Activated CD4-positive, alpha-beta memory T cell treated with anti-CD3 and anti-CD28 coated beads, Interleukin-2, amount 10 ng/mL, durations not matched to agents 7 days and 5 days (primary cell): ENCODE results near the gene KIAA1958. TPM values are rescaled to one million over a fixed set of nuclear protein-coding genes. Genes with fewer than 3 reads are reported as not detected.

Experiments
- CTCF ChIA-PET: fragments of 350-600 bp; sonication (Branson Sonifier 250); formaldehyde crosslinking; loops from one replicate; lab custom pipeline; 2021; ENCODE audit warnings: antibody characterized with exemption, inconsistent platforms; lab: Charles Lee
- POLR2A ChIA-PET: fragments of 350-600 bp; sonication (Branson Sonifier 250); formaldehyde crosslinking; loops from one replicate; lab custom pipeline; 2021; ENCODE audit warnings: antibody characterized with exemption; lab: Charles Lee
- DNase-seq: peaks from one replicate; pipeline ENCODE4 v3.0.0-alpha.2; 2020
- H3K27ac Mint-ChIP-seq: one replicate; pipeline ENCODE4 v1.8.0; 2021; ENCODE audit warnings: mild to moderate bottlenecking, mixed read lengths
- H3K27me3 Mint-ChIP-seq: one replicate; pipeline ENCODE4 v1.8.0; 2021; ENCODE audit warnings: mixed read lengths
- H3K36me3 Mint-ChIP-seq: one replicate; pipeline ENCODE4 v1.8.0; 2021; ENCODE audit warnings: low read depth, mixed read lengths
- H3K4me1 Mint-ChIP-seq: one replicate; pipeline ENCODE4 v1.8.0; 2021; ENCODE audit warnings: mixed read lengths
- H3K4me3 Mint-ChIP-seq: one replicate; pipeline ENCODE4 v1.8.0; 2021; ENCODE audit warnings: mild to moderate bottlenecking, mixed read lengths
- H3K9me3 Mint-ChIP-seq: one replicate; pipeline ENCODE4 v1.8.0; 2021; ENCODE audit warnings: mixed read lengths
- total RNA-seq, 2 experiments: library from RNA; stranded (reverse); gene quantifications; one replicate each; pipeline ENCODE4 v1.2.3, GENCODE V29; 2021

Gene KIAA1958
- total RNA-seq, 2 experiments from 2014 or later, result 6.9 to 7.4 TPM

- peaks cover 4% of the 10 kb centered on the region for H3K4me1 Mint-ChIP-seq
- ChIA-PET POLR2A (no interaction called here), CTCF (no interaction called here)
- no peaks in the 10 kb centered on the region for H3K9me3 Mint-ChIP-seq
- no peak overlapping the region for H3K4me3 Mint-ChIP-seq
- no peaks in the 10 kb centered on the region for H3K27me3 Mint-ChIP-seq
- H3K27ac Mint-ChIP-seq, result no peak overlapping the region
- H3K36me3 Mint-ChIP-seq, result no peaks in the 10 kb centered on the region
- DNase-seq, result no peak
Measured at GRCh38 chr9:112554516-112554915, 67.9 kb downstream of the KIAA1958 start.

DNA sequence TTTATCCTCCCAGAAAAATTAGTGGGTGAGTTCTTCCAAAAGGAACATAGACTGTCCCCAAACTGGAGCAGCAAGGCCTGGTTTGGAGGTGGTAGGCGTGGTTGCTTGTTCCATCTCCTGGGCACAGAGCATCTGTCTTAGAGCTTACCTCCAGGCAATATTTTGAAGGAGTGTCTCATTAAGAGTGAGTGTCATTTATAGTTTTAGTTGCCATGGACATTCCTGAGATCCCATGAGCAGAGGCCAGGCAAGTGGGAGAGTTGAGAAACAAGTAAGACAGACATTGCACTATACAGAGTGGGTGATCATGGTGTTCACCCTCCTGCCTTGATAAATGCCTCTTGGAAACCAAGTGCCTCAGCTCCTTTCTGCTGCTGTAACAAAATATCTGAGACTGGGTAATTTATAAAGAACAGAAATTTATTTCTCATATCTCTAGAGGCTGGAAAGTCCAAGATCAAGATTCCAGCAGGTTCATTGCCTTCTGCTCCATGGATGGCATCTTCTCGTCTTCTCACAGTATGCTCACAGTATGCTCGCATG, 68.5 kb downstream of the KIAA1958 start:
- Mint-ChIP-seq H3K9me3 (no peaks in the 10 kb centered on the region), H3K27ac (no peak overlapping the region), H3K4me1 (peaks cover 4% of the 10 kb centered on the region), H3K4me3 (no peak overlapping the region), H3K36me3 (no peaks in the 10 kb centered on the region), H3K27me3 (no peaks in the 10 kb centered on the region)
- ChIA-PET POLR2A (no interaction called here), CTCF (no interaction called here)
- DNase-seq, result no peak

GRCh38 chr9:112555844-112556482, 69.3 kb downstream of the KIAA1958 start:
- Mint-ChIP-seq H3K27me3 (no peaks in the 10 kb centered on the region), H3K4me3 (no peak overlapping the region), H3K27ac (no peak overlapping the region), H3K9me3 (no peaks in the 10 kb centered on the region), H3K36me3 (no peaks in the 10 kb centered on the region), H3K4me1 (peaks cover 4% of the 10 kb centered on the region)
- ChIA-PET CTCF (no interaction called here), POLR2A (no interaction called here)
- no peak for DNase-seq

GRCh38 chr9:112556497-112557442, 70.1 kb downstream of the KIAA1958 start:
- no peaks in the 10 kb centered on the region for H3K9me3 Mint-ChIP-seq
- CTCF ChIA-PET, result no interaction called here
- DNase-seq, result no peak
- H3K27me3 Mint-ChIP-seq, result no peaks in the 10 kb centered on the region
- POLR2A ChIA-PET, result no interaction called here
- peaks cover 4% of the 10 kb centered on the region for H3K4me1 Mint-ChIP-seq
- H3K36me3 Mint-ChIP-seq, result no peaks in the 10 kb centered on the region
- no peak overlapping the region for H3K4me3 Mint-ChIP-seq
- H3K27ac Mint-ChIP-seq, result no peak overlapping the region

DNA sequence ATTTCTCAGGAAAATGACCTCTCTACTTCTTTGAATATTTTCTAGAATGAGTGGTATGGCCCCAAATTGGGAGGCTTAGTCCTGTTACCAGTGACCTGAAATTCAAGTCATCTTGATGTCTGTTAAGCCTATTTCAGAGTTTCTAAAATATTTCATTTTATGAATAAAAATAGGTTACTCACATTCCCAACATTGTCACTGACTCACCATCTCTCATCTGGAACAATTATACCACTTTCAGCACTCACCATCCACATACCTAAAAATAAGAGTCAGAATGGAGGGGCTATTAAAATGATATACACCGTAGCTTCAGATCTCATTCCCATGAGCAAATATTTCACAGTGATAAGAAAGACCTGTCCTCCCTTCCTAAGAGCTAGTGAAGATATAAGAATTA, 71.8 kb downstream of the KIAA1958 start:
- Mint-ChIP-seq H3K4me1 (peaks cover 4% of the 10 kb centered on the region), H3K27me3 (no peaks in the 10 kb centered on the region), H3K9me3 (no peaks in the 10 kb centered on the region), H3K27ac (no peak overlapping the region), H3K36me3 (no peaks in the 10 kb centered on the region), H3K4me3 (no peak overlapping the region)
- ChIA-PET CTCF (no interaction called here), POLR2A (no interaction called here)
- DNase-seq, result no peak

DNA sequence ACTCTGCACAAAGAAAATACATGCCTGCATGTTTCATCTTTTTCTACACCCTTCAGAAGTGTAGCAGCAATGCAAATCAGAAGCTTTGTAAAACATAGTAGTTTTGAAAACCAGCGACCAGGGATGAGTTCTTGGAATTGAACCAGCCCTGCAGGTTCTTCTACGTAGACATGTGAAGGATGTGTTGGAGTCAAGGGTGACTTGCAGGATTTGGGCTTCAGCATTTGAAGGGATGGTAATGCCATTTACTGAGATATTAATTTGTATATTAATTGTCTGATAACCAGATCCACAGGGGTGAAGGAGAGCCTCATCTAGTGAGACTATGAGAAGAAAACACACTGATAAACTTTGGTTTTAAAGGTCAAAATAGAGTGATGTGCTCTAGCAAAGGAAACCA, 72.4 kb downstream of the KIAA1958 start:
- H3K27me3 Mint-ChIP-seq, result no peaks in the 10 kb centered on the region
- no peak overlapping the region for H3K4me3 Mint-ChIP-seq
- H3K9me3 Mint-ChIP-seq, result no peaks in the 10 kb centered on the region
- no peak overlapping the region for H3K27ac Mint-ChIP-seq
- H3K36me3 Mint-ChIP-seq, result no peaks in the 10 kb centered on the region
- ChIA-PET POLR2A (no interaction called here), CTCF (no interaction called here)
- no peak for DNase-seq
- peaks cover 4% of the 10 kb centered on the region for H3K4me1 Mint-ChIP-seq

DNA sequence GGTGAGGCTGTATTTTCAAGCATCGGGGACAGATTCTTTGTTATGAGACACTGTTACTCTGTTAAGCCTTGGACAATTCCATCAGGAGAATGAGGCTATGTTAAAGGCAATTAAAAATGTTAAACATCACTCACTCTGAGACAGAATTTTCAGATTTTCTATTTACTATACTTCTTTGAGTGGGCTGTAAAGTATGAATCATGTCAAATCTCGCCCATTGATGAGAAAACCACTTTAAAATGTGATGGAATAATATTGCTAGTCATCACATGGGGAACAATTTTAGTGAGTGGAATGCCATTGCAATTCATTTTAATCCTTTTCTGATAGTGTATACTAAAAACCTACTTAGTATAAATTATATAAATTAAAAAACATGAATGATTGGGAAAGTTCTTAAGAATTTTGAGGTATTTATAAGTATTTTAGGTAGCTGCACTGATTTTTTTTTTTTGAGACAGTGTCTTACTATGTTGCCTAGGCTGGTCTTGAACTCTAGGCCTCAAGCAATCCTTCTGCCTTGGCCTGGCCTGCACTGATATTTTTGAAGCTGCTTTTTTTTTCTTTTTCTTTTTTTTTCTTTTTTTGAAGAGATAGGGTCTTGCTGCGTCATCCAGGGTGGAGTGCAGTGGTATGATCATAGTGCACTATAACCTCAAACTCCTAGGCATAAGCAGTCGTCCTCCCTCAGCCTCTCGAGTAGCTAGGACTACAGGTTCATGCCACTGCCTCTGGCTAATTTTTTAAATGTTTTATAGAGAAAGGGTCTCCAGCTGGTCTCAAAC, 73.2 kb downstream of the KIAA1958 start:
- no peak for DNase-seq
- ChIA-PET CTCF (no interaction called here), POLR2A (no interaction called here)
- H3K9me3 Mint-ChIP-seq, result no peaks in the 10 kb centered on the region
- H3K4me1 Mint-ChIP-seq, result peaks cover 4% of the 10 kb centered on the region
- no peak overlapping the region for H3K4me3 Mint-ChIP-seq
- no peak overlapping the region for H3K27ac Mint-ChIP-seq
- H3K36me3 Mint-ChIP-seq, result no peaks in the 10 kb centered on the region
- H3K27me3 Mint-ChIP-seq, result no peaks in the 10 kb centered on the region

GRCh38 chr9:112562235-112562958, 75.8 kb downstream of the KIAA1958 start:
- no peaks in the 10 kb centered on the region for H3K27me3 Mint-ChIP-seq
- no peaks in the 10 kb centered on the region for H3K9me3 Mint-ChIP-seq
- no peak overlapping the region for H3K27ac Mint-ChIP-seq
- no peaks in the 10 kb centered on the region for H3K36me3 Mint-ChIP-seq
- H3K4me3 Mint-ChIP-seq, result no peak overlapping the region
- CTCF ChIA-PET, result no interaction called here
- POLR2A ChIA-PET, result no interaction called here
- no peak for DNase-seq
- H3K4me1 Mint-ChIP-seq, result no peaks in the 10 kb centered on the region

DNA sequence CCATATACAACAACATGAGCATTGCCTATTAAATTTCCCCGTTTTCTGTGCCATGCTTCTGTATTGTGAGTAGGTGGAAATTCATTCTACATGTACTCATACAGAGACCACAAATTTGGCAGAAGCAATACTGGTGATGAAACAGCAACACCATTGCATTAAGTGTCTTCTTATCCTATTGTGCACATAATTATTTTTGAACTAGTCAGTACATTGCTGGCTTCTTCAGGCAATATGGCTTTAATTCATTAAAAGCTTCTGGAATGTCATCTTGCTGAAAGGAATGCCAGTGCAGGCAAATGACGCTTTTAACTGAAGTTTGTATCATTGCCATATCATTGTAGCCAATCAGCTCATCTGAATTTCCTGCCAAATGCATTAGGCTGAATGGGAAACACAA, 82.6 kb downstream of the KIAA1958 start:
- ChIA-PET POLR2A (no interaction called here), CTCF (no interaction called here)
- H3K4me3 Mint-ChIP-seq, result no peak overlapping the region
- H3K27ac Mint-ChIP-seq, result no peak overlapping the region
- H3K36me3 Mint-ChIP-seq, result no peaks in the 10 kb centered on the region
- no peaks in the 10 kb centered on the region for H3K27me3 Mint-ChIP-seq
- H3K4me1 Mint-ChIP-seq, result no peaks in the 10 kb centered on the region
- no peaks in the 10 kb centered on the region for H3K9me3 Mint-ChIP-seq
- DNase-seq, result no peak

- H3K4me3 Mint-ChIP-seq, result no peak overlapping the region
- H3K36me3 Mint-ChIP-seq, result no peaks in the 10 kb centered on the region
- DNase-seq, result no peak
- ChIA-PET CTCF (no interaction called here), POLR2A (no interaction called here)
- H3K4me1 Mint-ChIP-seq, result no peaks in the 10 kb centered on the region
- H3K27me3 Mint-ChIP-seq, result no peaks in the 10 kb centered on the region
- no peaks in the 10 kb centered on the region for H3K9me3 Mint-ChIP-seq
- H3K27ac Mint-ChIP-seq, result no peak overlapping the region
Measured at GRCh38 chr9:112570671-112571167, 84.1 kb downstream of the KIAA1958 start.

DNA sequence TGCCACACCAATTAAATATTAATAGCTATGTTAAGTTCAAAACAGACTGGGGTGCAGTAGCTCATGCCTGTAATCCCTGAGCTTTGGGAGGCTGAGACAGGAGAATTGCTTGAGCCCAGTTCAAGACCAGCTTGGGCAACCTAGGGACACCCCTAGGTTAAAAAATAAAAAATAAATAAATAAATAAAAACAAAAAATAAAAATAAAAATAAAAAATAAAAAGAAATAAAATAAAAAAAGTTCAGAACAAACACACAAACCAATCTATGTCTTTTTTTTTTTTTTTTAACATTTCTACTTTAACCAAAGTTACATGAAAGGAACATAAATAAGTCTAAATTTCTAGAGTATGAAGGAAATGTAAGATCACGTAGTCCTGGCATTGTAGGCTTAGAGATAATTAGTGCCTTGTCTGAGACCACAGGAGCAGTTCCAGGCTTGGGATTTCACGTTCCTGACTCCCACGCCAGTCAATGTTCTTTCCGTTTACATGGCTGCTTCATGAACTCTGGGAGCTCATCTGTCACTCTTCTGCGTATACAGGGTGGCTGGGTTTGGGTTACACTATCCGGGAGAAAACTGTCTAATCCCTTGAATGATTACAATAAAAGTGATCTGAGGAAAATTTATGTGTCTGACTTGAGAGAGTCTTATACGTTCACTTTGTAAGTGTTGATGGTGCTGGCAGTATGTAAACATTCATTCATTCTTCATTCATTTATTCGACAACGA, 85.2 kb downstream of the KIAA1958 start:
- no peaks in the 10 kb centered on the region for H3K27me3 Mint-ChIP-seq
- H3K36me3 Mint-ChIP-seq, result no peaks in the 10 kb centered on the region
- CTCF ChIA-PET, result no interaction called here
- POLR2A ChIA-PET, result no interaction called here
- no peaks in the 10 kb centered on the region for H3K4me1 Mint-ChIP-seq
- no peaks in the 10 kb centered on the region for H3K9me3 Mint-ChIP-seq
- DNase-seq, result no peak
- H3K4me3 Mint-ChIP-seq, result no peak overlapping the region
- no peak overlapping the region for H3K27ac Mint-ChIP-seq

DNA sequence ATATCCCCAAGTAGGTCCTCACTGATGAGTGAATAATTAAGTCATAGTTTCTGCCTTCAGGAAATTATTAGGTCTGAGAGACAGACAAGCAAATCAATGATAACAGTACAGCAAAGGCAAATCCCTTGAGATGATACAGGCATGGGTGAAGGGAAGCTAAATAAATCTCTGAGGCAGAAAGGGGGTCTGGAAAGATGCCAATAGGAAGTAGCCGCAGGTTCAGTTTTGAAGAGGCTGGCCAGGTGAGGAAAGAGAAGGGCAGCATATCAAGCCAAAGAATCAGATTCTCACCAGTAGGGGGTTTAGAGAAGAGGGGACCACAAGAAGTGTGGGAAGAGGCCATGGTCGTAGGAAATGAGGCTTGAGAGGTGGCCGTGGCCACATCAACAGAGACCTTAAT, 85.8 kb downstream of the KIAA1958 start:
- Mint-ChIP-seq H3K4me1 (no peaks in the 10 kb centered on the region), H3K27me3 (no peaks in the 10 kb centered on the region), H3K9me3 (no peaks in the 10 kb centered on the region), H3K4me3 (no peak overlapping the region), H3K27ac (no peak overlapping the region), H3K36me3 (no peaks in the 10 kb centered on the region)
- no peak for DNase-seq
- ChIA-PET CTCF (no interaction called here), POLR2A (no interaction called here)
